VCaP (cell line): ENCODE measurements around the gene CD109.

Source experiments
- H3K27ac ChIP-seq: fragments of 450-650 bp; 2 replicates; pipeline ENCODE4 v1.5.1; 2017
- TF ChIP-seq, protein P1 (sequence below): fragments of 450-650 bp; conservative IDR thresholded peaks from 2 replicates; pipeline ENCODE4 v1.5.1; 2017; ENCODE audit warnings: mild to moderate bottlenecking, moderate library complexity

Gene CD109

DNA sequence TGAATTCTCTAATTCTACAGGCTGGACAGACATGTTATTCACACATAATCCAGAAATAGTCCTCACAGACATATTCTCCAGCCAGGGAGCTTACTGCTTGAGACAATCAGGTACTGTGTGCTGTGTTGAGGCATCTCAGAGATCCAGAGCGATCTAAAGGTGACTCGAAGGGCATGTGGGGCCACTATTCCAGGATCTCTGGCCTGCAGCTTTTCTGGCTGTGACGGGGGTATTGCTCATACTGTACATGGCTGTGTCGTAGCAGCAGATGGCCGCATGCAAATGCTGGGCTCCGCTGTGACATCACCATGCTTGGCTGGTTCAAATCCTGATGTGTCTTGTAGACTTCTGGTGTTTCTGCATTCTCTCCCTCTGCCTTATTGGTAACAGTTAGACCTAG lies 37.8 kb downstream of the CD109 start:
- no peak overlapping the region for H3K27ac ChIP-seq
- TF ChIP-seq, protein P1, sequence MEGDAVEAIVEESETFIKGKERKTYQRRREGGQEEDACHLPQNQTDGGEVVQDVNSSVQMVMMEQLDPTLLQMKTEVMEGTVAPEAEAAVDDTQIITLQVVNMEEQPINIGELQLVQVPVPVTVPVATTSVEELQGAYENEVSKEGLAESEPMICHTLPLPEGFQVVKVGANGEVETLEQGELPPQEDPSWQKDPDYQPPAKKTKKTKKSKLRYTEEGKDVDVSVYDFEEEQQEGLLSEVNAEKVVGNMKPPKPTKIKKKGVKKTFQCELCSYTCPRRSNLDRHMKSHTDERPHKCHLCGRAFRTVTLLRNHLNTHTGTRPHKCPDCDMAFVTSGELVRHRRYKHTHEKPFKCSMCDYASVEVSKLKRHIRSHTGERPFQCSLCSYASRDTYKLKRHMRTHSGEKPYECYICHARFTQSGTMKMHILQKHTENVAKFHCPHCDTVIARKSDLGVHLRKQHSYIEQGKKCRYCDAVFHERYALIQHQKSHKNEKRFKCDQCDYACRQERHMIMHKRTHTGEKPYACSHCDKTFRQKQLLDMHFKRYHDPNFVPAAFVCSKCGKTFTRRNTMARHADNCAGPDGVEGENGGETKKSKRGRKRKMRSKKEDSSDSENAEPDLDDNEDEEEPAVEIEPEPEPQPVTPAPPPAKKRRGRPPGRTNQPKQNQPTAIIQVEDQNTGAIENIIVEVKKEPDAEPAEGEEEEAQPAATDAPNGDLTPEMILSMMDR, result no peak

DNA sequence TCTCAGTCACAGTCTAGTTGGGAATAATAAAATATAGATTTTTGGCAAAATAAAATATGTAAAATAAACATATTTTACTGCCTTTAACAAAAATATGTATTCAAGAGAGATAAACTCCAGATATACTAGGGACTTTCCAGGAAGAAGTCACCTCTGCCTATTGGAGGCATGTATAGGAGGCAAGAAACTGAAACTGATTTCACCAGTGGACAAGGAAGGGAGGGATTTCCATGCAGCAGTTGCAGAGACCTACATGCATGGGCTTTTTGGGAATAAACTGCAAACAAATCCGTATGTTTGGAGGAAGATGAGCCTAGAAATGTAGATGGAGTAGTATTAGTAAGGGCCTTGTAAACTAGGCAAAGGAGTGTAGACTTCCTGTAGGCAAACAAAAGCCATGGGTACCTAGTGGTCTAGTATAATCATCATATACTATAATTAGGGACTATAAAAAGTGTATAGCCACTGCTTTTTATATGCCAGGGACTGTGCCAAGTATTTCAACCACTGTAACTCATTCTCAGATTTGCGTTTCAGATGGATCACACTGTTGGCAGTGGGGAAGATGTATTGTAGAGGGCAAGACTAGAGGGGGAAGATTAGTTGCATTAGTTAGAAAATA lies 38.9 kb downstream of the CD109 start:
- no peak overlapping the region for H3K27ac ChIP-seq
- TF ChIP-seq, protein P1, result no peak

DNA sequence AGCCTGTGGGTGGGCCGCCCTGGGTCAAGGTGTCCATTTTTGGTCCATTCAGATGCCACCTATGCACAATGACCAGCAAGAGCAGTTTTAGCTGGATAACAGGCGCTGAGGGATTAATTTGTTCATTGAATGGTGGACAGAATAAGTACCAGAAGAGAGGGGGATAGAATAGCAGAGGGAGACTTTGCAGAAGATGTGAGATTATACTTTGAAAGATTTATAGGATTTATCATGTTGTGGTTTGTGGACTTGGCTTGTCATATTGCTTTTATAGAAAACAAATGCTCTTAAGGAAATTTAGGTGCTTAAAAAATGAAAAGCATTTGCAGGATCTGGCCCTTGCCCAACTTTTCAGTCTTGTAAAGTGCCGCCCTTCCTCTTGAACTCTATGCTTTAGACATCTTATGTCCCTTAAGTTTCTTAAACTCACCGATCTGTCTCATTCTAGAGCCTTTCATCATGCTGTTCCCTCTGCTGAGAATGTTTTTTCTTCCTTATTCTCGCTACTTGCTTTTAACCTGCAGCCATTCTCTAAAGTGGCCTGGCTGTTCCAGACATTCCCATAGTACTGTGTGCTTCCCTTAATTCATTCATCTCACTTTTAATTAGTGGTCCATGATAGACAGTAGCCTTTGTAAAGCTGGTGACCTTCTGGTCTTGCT lies 42.5 kb downstream of the CD109 start:
- TF ChIP-seq, protein P1, result no peak
- no peak overlapping the region for H3K27ac ChIP-seq

DNA sequence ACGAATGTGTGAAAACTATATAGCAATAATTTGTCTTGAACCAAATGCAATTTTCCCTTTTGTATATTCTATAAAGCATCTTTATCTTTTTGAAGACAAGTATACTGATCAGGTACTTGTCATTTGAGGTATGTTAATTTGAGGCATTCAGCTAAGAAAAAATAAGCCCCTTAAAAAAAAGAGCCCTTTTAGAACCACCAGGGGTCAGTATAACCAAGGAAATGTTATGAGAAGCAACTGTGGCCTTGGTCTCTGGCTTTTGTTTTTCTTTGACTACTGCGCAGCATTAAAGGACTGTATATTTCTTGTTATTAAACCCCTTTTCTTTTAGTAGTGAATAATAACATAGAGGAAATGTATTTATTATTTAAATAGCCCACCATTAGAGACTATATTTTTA lies 43.1 kb downstream of the CD109 start:
- TF ChIP-seq, protein P1, result peak; percentile 75
- H3K27ac ChIP-seq, result no peak overlapping the region

DNA sequence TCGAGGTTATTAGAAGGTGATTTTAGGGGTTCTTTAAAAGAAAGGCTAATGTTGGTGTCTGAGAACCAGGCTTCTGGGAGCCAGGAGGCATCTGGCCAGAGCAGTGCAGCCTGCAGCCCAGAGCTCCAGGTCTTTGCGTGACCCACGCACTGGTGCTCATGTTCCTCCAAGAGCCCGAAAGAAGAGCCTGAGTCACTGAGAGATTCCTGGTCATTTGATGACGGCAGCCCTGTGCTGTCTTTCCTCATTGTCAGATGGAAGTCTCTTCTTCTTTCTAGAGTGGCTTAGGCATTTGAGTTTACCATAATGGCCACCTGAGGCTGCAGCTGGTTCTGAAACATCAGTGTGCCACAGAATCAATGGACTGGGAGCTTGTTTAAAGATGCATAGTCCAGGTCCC lies 46.4 kb downstream of the CD109 start:
- H3K27ac ChIP-seq, result no peak overlapping the region
- TF ChIP-seq, protein P1, result no peak

DNA sequence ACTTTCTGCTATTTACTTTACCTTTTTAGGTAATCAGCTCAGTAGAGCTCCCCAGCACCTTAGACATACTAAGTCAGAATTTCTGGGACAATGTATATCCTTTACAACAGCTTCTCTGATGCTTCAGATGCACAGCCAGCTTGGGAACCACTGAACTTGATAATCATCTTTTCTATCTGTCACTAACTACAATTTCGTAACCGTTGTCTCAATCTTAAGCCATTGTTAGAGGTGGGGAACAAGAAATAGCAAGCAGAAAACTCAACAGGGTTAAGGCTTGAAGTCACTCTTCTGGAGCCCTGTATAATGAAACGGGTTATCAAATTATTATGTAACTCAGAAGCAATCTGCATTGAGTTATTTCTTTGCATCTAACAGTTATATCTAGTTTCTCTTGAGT lies 47.1 kb downstream of the CD109 start:
- TF ChIP-seq, protein P1, result no peak
- H3K27ac ChIP-seq, result no peak overlapping the region

DNA sequence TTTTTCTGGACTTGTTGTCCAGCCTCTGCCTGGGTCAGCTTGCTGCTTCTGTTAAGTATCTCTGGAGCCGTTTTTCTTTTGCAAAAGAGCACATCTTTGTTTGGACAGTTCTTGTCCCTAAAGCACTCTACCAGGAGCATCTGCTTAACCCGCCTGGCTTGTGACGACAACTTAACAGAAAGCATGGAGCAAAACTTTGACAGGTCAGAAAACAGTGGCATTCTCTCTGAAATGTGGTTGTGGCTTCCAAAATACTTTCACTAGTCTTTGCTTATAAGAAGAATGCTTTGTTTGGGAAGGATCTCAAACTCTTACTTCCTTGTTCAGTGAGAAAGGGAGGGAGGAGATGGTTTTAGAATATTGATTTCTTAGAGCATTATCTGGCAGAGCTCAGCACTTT lies 47.6 kb downstream of the CD109 start:
- H3K27ac ChIP-seq, result no peak overlapping the region
- TF ChIP-seq, protein P1, result no peak
